ENCODE data around the gene FNDC3B. TPM values are rescaled to one million over a fixed set of nuclear protein-coding genes. Genes with fewer than 3 reads are reported as not detected.
A peak's percentile ranks its signal among the peaks of the same experiment; 100 is the strongest.

The FNDC3B gene
- total RNA-seq, 2 donors from 2014 or later, result 9.2 to 17.1 TPM

DNA sequence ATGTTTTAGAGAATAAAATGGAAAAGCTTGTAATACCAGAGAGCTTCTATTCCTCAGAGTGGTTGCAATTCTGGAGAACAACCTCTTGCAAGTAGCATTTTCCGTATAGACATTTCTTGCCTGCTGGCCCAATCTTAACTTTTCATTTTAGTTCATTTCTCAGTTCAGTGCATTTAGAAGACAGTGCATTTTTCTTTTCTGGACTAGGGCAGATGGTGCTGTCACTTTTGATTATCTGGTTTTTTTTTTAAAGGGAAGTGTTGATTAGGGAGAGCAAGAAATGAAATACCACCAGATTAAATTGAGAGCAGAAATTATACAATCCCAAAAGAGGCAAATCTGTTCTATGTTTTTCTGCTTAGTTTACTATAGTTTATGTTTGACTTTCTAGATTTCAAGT is 236.2 kb downstream of the FNDC3B start:
- ATAC-seq (no peak), DNase-seq (ENCODE audit: low spot score in 2 of 2) (no peak)
- no peaks in the 10 kb centered on the region for H3K9me3 Mint-ChIP-seq
- H3K36me3 Mint-ChIP-seq, result no peaks in the 10 kb centered on the region
- no peak overlapping the region for H3K27ac Mint-ChIP-seq

DNA sequence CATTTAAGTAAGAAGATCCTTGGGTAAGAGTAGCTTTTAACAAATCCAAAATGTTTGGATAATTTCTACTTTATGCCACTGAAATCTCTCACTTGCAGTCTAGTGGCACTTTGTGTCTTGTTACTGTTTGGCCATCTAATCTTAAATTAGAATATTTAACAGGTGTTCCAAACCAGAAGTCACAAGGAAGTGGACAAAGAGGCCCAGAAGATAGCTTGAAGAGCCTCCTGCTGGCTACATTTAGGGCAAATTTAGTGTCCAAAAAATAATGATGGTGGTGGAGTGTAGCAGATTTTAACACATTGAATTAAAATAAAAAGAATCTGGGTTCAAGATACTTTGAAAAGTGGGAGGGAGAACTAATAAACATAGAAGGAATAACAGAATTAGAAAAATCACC is 236.7 kb downstream of the FNDC3B start:
- Mint-ChIP-seq H3K9me3 (no peaks in the 10 kb centered on the region), H3K27ac (no peak overlapping the region), H3K36me3 (no peaks in the 10 kb centered on the region)
- no peak for DNase-seq (ENCODE audit: low spot score in 2 of 2)
- no peak for ATAC-seq

DNA sequence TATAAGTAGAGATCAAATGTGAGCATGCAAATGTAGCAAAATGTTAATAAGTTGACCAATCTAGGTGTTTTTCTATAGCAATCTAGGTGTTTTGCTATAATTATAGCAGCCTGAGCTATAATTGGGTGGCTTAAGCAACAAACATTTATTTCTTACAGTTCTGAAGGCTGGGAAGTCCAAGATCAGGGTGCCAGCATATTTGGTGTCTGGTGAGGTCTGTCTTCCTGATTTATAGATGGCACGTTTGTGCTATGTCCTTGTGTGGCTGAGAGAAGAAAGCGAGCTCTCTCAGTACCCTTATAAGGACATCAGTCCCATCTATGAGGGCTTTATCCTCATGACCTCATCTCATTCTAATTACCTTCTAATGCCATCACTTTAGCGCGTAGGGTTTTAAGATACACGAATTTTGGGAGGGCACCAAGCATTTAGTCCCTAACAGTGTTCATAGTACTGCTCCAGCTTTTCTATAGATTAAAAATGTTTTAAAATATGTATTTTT is 237.8 kb downstream of the FNDC3B start:
- ATAC-seq, result no peak
- no peak overlapping the region for H3K27ac Mint-ChIP-seq

DNA sequence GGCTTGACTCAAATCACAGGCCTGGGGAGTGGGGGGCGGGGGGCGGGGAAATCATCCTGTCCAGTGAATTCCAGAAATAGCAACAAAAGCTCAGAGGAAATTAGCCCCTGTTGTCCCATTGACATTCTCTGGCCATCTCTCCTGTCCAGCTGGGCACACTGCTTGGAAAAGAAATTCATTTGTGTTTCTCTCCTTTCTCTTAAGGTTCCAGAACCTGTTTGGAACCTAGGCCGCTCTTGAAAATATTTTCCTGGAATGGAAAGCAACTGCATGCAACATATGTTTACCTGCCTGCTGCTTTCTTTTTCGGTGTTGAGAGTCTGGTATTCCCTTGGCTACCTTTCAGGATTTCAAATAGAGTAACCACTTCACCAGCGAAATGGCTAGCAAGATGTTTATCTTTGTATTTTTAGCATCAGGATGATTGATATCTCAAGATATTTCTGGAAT is 239.8 kb downstream of the FNDC3B start:
- no peak for ATAC-seq
- DNase-seq (ENCODE audit: low spot score in 2 of 2), result no peak
- no peak overlapping the region for H3K27ac Mint-ChIP-seq
- peaks cover 0 to 4% of the 10 kb centered on the region in 2 donors for H3K36me3 Mint-ChIP-seq
- H3K9me3 Mint-ChIP-seq, result no peaks in the 10 kb centered on the region

More for the DNA sequence above, 237.8 kb downstream of the FNDC3B start:
- H3K9me3 Mint-ChIP-seq, result no peaks in the 10 kb centered on the region
- H3K36me3 Mint-ChIP-seq, result no peaks in the 10 kb centered on the region
- DNase-seq (ENCODE audit: low spot score in 2 of 2), result no peak

DNA sequence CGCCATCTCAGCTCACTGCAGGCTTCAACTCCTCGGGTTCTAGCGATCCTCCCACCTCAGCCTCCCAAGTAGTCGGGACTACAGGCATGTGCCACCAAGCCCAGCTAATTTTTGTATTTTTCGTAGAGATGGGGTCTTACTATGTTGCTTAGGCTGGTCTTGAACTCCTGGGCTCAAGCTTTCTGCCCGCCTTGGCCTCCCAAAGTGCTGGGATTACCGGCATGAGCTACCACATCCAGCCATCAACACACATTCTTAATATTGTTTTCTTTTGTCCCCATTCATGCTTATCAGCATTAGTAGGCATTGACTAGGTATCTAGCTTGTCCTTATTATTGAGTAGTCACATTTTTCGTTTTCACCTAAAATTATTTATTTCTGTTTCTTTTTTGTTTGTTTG is 240.6 kb downstream of the FNDC3B start:
- Mint-ChIP-seq H3K9me3 (no peaks in the 10 kb centered on the region), H3K36me3 (peaks cover 0 to 4% of the 10 kb centered on the region in 2 donors), H3K27ac (no peak overlapping the region)
- DNase-seq (ENCODE audit: low spot score in 2 of 2) (no peak), ATAC-seq (no peak)

DNA sequence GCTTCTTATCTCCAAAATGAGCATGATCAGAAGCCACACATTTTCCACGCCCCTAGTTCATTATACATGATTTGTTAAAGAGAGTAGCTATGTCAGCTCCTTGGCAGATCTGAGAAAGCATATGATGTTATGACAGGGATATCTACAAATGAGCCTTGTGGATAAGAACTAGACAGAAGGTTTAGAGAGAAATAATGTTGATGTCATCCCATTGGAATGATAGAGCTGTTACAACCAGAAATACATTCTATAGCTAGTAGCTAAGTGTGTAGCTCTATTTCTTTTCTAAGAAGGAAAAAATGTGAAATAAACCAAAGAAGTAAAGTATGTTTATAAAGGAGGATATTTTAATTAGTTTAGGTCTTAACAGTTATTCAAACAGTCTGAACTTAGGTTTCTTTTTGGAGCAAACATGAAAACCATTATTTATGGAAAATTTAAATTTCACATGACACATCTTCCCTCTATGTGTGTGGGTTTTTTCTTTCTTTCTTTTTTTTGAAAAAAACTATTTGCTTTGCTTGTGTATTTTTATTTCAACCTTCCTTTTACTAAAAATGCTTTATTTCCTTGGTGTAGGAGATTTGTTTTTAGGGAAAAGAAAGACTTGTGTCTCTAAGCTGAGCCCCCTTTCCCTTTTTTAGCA is 241.2 kb downstream of the FNDC3B start:
- H3K9me3 Mint-ChIP-seq, result no peaks in the 10 kb centered on the region
- DNase-seq (ENCODE audit: low spot score in 2 of 2), result no peak
- no peak for ATAC-seq
- H3K36me3 Mint-ChIP-seq, result peaks cover 0 to 4% of the 10 kb centered on the region in 2 donors
- no peak overlapping the region for H3K27ac Mint-ChIP-seq

DNA sequence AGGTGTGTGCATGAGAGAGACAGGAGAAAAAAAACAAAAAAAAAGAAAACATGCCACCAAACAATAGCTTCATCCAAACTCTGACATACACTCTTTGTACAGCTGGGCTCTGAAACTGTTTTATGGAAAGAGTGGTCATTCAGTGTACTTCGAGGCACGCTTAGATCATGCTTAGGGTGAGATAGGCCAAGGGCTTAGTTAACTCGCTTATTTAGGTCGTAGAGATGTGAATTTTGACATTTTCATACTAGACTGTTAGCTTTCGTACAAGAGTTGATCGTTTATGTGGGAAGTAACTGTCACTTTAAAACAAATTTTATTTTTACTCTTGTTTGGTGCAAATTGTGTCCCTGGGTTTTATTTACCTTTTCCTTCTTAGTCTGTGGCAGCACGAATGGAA is 242.5 kb downstream of the FNDC3B start:
- H3K27ac Mint-ChIP-seq, result no peak overlapping the region

DNA sequence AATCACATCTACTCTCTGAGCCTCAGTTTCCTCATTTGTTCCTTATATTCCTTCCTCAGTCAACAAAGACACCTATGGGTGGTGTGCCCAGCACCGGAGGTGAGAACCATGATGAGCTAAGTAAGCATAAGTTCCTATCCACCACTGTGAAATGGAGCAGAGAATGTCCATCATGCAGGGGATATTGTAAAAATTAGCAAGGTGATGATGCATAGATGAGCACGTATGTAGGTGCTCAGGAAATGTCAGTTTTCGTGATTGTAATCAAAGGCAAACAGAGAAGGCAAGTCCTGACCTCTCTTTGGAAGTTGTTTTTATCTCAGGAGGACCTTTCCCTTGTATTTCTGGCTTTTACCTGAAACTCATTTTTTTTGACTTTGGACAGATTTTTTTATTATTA is 243.5 kb downstream of the FNDC3B start:
- ATAC-seq (no peak), DNase-seq (ENCODE audit: low spot score in 2 of 2) (no peak)
- Mint-ChIP-seq H3K9me3 (no peaks in the 10 kb centered on the region), H3K36me3 (peaks cover 0 to 4% of the 10 kb centered on the region in 2 donors), H3K27ac (no peak overlapping the region)

More for the DNA sequence above, 242.5 kb downstream of the FNDC3B start:
- Mint-ChIP-seq H3K36me3 (peaks cover 0 to 4% of the 10 kb centered on the region in 2 donors), H3K9me3 (no peaks in the 10 kb centered on the region)
- ATAC-seq, result no peak
- DNase-seq (ENCODE audit: low spot score in 2 of 2), result no peak

DNA sequence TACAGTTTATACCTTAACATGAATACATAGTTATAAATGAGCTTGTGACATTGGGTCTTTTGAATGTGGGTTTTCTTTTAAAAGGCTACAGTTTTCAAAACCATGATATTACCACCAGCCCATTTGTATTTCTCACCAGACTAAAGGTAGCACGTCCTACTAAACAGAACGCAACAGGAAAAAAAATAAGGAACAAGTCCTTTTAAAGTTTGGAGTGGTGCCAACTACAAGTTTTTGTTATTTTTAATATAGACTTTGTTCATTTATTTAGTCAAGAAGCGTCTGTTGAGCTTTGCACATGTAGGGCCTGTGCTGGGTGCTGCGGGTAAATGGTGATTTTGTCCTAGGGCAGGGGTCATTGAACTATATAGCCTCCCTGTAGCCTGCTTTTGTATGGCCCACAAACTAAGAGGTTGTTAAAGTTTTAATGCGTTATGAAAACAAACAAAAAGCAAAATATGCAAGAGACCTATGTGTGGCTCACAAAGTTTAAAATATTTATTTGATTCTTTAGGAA is 244.5 kb downstream of the FNDC3B start:
- Mint-ChIP-seq H3K9me3 (no peaks in the 10 kb centered on the region), H3K36me3 (peaks cover 0 to 4% of the 10 kb centered on the region in 2 donors), H3K27ac (no peak overlapping the region)
- no peak for DNase-seq (ENCODE audit: low spot score in 2 of 2)
- no peak for ATAC-seq

DNA sequence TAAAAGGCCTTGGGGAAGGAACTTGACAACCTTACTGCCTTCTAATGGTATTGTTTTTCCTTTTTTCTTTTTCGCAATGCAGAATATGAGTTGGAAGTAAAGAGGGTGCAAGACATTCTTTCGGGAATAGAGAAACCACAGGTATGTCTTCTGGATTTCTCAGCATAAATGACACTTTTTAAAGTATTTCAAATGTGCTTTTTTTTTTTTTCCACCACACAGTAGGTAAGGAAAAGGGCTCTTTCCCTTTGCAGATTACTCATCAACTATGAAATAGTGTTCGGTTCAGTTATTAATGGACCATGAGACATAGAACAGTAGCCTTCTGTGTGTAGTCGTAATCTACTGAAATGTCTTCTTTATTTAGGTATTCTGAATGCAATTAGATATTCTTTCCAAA is 246.5 kb downstream of the FNDC3B start:
- ATAC-seq, result no peak
- H3K27ac Mint-ChIP-seq, result no peak overlapping the region
- no peaks in the 10 kb centered on the region for H3K9me3 Mint-ChIP-seq
- H3K36me3 Mint-ChIP-seq, result peaks cover 0 to 4% of the 10 kb centered on the region in 2 donors
- no peak for DNase-seq (ENCODE audit: low spot score in 2 of 2)

DNA sequence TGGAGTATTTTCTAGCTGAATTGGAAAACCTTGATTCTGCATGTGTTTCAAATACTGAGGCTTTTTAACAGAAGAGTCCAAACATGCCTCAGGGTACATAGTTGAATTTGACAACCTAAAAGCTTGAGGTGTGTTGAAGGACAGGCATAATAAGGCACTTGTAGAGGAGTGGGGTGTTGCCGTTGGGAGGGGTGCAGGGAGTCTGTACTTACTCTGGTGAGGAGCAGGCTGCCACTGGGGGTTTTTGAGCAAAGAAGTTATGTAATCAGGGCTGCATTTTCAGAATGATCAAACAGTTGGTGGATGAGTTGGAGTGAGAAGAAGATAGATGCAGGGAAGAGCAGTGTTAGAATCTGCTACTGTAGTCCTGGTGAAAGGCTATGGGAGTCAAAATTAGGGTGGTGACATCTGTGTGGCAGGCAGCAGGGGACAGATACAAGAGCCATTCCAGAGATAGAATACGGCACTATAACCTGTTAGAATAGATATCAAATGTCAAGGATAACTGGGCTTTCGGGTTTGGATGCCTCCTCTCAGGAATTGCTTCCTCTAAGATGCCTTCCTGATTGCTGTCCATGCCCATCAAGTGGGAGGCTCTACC is 247.3 kb downstream of the FNDC3B start:
- no peaks in the 10 kb centered on the region for H3K9me3 Mint-ChIP-seq
- peaks cover 0 to 4% of the 10 kb centered on the region in 2 donors for H3K36me3 Mint-ChIP-seq
- DNase-seq (ENCODE audit: low spot score in 2 of 2) (no peak), ATAC-seq (no peak)
- peak overlapping the region in 1 of 2 donors; percentile 83 for H3K27ac Mint-ChIP-seq

DNA sequence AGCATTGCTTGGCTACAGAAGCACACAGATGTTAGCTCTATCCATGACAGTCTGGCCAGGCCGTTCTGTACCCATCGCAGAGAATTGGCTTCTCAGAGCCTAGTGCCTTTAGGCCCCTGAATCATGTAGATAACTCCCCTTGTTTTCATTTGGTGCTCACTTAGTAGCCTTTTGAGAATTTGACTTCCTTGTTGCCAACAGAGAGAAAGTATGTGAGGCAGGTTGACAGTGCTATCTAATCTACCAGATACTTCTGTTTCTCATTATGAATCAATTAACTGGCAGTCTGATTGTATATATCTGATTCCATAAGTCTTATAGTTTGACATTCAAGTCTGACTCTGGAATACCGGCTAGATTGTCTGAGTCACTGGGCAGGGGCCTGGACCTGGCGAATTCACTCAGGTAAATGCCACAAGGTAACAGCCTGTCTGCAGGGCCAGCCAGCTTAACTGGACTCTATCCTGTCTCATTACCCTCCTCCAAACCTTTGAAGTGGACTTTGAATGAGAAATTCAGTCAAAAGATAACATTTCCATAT is 248.6 kb downstream of the FNDC3B start:
- Mint-ChIP-seq H3K27ac (no peak overlapping the region), H3K36me3 (no peaks in the 10 kb centered on the region), H3K9me3 (no peaks in the 10 kb centered on the region)
- DNase-seq (ENCODE audit: low spot score in 2 of 2) (no peak), ATAC-seq (no peak)

DNA sequence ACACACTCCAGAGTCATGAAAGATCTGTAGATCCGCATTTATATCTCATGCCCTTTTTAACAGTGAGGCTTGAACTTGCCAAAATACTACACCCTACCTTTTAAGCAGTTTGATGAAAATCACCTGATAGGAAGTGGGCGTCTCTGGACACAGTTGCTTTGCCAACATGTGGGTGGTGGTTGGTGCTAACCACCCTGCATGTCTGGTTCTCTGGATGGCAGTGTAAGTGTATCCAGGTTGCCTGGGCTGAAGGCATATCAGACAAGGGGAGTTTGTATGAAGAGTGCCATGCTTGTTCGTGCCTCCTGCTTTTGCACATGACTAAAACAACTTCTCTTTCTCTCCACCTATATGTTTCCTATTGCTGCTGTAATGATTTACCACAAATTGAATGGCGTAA is 249.3 kb downstream of the FNDC3B start:
- no peak overlapping the region for H3K27ac Mint-ChIP-seq

DNA sequence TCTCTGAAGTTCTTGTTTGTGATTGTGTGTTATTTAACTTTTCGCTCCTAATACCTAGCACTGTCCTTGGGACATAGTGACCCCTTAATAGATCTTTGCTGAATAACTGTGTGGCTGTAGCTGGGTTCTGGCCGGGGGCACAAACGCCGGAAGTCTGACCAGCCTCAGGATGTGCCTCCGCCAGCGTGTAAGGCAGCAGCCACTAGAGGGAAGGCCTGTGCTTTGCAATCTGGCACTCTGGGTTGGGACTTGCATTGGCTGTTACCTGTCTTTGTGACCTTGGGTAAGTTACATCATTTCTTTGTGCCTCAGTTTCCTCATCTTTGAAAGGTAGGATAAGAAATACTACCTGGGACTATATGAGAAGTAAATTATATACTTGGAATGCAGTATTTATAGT is 250.2 kb downstream of the FNDC3B start:
- Mint-ChIP-seq H3K27ac (peak overlapping the region in 1 of 2 donors; percentile 37), H3K36me3 (no peaks in the 10 kb centered on the region), H3K9me3 (no peaks in the 10 kb centered on the region)
- DNase-seq (ENCODE audit: low spot score in 2 of 2), result no peak
- ATAC-seq, result no peak

More for the DNA sequence above, 249.3 kb downstream of the FNDC3B start:
- ATAC-seq (no peak), DNase-seq (ENCODE audit: low spot score in 2 of 2) (no peak)
- Mint-ChIP-seq H3K9me3 (no peaks in the 10 kb centered on the region), H3K36me3 (no peaks in the 10 kb centered on the region)

DNA sequence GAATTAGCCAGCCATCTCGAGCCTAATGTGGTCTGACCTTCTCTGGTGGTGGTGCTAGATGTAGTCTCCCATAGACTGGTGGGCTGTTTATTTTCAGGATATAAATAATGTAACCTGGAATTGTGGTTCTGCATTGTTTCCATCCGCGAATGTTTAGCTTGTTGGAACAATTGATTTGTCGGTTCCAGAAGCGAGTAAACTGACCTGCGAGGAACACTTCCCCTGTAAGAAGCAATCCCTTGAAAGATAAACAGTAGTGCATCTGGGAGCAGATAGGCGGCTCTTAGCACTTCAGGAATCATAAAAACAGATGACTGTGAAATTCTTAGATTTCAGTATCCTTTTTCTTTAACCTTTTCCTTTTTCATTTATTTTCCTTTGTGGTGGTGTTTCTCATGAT is 251.1 kb downstream of the FNDC3B start:
- Mint-ChIP-seq H3K36me3 (no peaks in the 10 kb centered on the region), H3K9me3 (no peaks in the 10 kb centered on the region), H3K27ac (no peak overlapping the region)
- DNase-seq (ENCODE audit: low spot score in 2 of 2) (no peak), ATAC-seq (no peak)

DNA sequence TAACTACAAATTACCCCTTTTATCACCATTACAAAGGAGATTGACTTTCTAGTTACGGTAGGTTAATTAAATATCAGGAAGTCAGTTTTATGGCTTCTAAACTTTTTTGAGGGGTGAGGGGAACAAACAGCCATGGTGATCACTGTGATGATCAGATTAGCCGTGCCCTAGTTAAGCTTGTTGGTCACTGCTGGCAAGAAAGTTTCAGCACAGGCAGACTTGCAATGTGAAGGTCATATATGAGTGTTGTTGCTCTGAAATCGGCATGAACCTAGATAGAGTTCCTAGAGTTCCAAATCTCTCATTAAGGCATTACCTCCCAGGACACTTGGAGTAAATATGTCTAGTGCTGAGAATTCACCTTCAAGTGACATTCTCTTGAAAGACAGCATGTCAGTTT is 252.3 kb downstream of the FNDC3B start:
- no peak for DNase-seq (ENCODE audit: low spot score in 2 of 2)
- no peak for ATAC-seq
- no peak overlapping the region for H3K27ac Mint-ChIP-seq
- H3K36me3 Mint-ChIP-seq, result no peaks in the 10 kb centered on the region
- H3K9me3 Mint-ChIP-seq, result no peaks in the 10 kb centered on the region

DNA sequence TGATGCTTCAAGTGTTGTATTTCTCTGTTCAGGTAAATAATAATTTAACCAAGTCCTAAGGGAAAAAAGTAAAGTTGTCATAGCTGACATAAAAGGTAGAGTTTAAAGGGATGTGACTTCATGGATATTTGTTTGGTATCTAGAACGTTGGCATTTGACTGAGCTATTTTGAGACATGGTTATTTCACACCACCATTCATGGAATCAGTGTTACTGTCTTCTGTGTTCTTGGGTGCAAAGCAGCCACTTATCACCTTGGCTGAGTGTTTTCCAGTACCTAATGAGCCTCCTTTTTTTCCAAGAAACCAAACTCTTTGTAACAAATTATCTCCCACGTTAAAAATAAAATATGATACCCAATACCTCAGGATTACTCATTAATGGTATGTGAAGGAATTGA is 253.0 kb downstream of the FNDC3B start:
- DNase-seq (ENCODE audit: low spot score in 2 of 2) (no peak), ATAC-seq (no peak)
- Mint-ChIP-seq H3K27ac (peak overlapping the region in 1 of 2 donors; percentile 9), H3K9me3 (no peaks in the 10 kb centered on the region), H3K36me3 (no peaks in the 10 kb centered on the region)

Data from activated naive CD4-positive, alpha-beta T cell treated with anti-CD3 and anti-CD28 coated beads, Interleukin-2, amount 50 U/mL, for 72 hours (primary cell).